Neural progenitor cell (in vitro differentiated cells): ENCODE measurements around the gene SCLT1.

Experiments
- EZH2 ChIP-seq: fragments of 200-600 bp; sonication (generic); IDR thresholded peaks from 2 replicates; pipeline ENCODE4 v1.6.1; 2017; ENCODE audit warnings: antibody characterized with exemption, mild to moderate bottlenecking, moderate library complexity
- EZH2phosphoT487 ChIP-seq: fragments of 200-600 bp; sonication (generic); IDR thresholded peaks from 2 replicates; pipeline ENCODE4 v1.6.1; 2017; ENCODE audit warnings: antibody characterized with exemption
- TF ChIP-seq, protein P1 (sequence below): fragments of 200-600 bp; sonication (generic); IDR thresholded peaks from 2 replicates; pipeline ENCODE4 v1.5.1; 2017; ENCODE audit warnings: antibody characterized with exemption, mild to moderate bottlenecking

DNA sequence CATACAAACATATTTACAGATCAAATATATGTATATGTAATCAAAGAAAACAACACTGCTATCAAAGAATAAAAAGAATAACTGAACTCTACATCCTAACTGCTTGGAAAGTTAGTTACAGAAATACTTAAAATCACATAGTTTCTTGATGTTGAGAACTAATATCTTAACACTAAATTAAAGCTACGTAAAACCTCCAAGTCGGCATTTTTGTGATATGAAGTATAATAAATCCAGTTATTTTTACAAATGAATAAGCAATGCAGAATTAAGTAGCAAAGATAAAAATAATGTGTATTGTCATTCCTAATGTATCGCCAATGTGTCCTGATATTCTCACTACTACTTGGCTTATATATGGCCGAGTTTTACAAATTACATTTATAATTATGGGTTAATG is 215.4 kb downstream of the SCLT1 start:
- TF ChIP-seq, protein P1, sequence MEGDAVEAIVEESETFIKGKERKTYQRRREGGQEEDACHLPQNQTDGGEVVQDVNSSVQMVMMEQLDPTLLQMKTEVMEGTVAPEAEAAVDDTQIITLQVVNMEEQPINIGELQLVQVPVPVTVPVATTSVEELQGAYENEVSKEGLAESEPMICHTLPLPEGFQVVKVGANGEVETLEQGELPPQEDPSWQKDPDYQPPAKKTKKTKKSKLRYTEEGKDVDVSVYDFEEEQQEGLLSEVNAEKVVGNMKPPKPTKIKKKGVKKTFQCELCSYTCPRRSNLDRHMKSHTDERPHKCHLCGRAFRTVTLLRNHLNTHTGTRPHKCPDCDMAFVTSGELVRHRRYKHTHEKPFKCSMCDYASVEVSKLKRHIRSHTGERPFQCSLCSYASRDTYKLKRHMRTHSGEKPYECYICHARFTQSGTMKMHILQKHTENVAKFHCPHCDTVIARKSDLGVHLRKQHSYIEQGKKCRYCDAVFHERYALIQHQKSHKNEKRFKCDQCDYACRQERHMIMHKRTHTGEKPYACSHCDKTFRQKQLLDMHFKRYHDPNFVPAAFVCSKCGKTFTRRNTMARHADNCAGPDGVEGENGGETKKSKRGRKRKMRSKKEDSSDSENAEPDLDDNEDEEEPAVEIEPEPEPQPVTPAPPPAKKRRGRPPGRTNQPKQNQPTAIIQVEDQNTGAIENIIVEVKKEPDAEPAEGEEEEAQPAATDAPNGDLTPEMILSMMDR, result no peak
- TF ChIP-seq EZH2, result no peak
- TF ChIP-seq EZH2phosphoT487, result no peak
